GM23338 (cell line): ENCODE results near the gene SULT1B1. TPM values are rescaled to one million over a fixed set of nuclear protein-coding genes. Genes with fewer than 3 reads are reported as not detected.

Experiments
- ATAC-seq: fragments of 200-7000 bp; cut with Tn5 transposase; 3 replicates; pipeline ENCODE4 v1.9.1; 2020
- DNase-seq: peaks from one replicate; pipeline ENCODE4 v3.0.0-alpha.2; 2015; ENCODE audit warnings: low spot score
- H2AFZ ChIP-seq: fragments of 200-600 bp; sonication (generic); 2 replicates; pipeline ENCODE4 v1.8.0; 2016; ENCODE audit warnings: antibody characterized with exemption, mild to moderate bottlenecking, moderate library complexity
- H3F3A ChIP-seq: fragments of 200-600 bp; sonication (generic); replicated peaks from 2 replicates; pipeline ENCODE4 v1.8.0; 2017; ENCODE audit warnings: antibody characterized with exemption, mixed run types, low read depth
- H3K27ac ChIP-seq: fragments of 200-600 bp; sonication (generic); 2 replicates; pipeline ENCODE4 v1.6.1; 2016; ENCODE audit warnings: low read depth
- H3K27me3 ChIP-seq: fragments of 200-600 bp; sonication (generic); 2 replicates; pipeline ENCODE4 v1.8.0; 2016; ENCODE audit warnings: mild to moderate bottlenecking, mixed run types, moderate library complexity; ENCODE audit not compliant: insufficient read depth
- H3K36me3 ChIP-seq: fragments of 200-600 bp; sonication (generic); 2 replicates; pipeline ENCODE4 v1.8.0; 2016; ENCODE audit warnings: mild to moderate bottlenecking; ENCODE audit not compliant: insufficient read depth
- H3K4me1 ChIP-seq: fragments of 200-600 bp; sonication (generic); 2 replicates; pipeline ENCODE4 v1.8.0; 2016; ENCODE audit warnings: mild to moderate bottlenecking, moderate library complexity; ENCODE audit not compliant: insufficient read depth
- H3K4me2 ChIP-seq: fragments of 200-600 bp; sonication (generic); 2 replicates; pipeline ENCODE4 v1.7.1; 2017; ENCODE audit warnings: mixed run types
- H3K4me3 ChIP-seq: fragments of 200-600 bp; sonication (generic); 2 replicates; pipeline ENCODE4 v1.6.1; 2016; ENCODE audit warnings: mixed run types
- H3K79me2 ChIP-seq: fragments of 200-600 bp; sonication (generic); replicated peaks from 2 replicates; pipeline ENCODE4 v1.8.0; 2017; ENCODE audit warnings: mild to moderate bottlenecking; ENCODE audit not compliant: insufficient read depth
- H3K9me2 ChIP-seq: fragments of 200-600 bp; sonication (generic); 2 replicates; pipeline ENCODE4 v1.8.0; 2017; ENCODE audit not compliant: insufficient read depth
- H4K20me1 ChIP-seq: fragments of 200-600 bp; sonication (generic); replicated peaks from 2 replicates; pipeline ENCODE4 v1.8.0; 2017; ENCODE audit warnings: mild to moderate bottlenecking; ENCODE audit not compliant: insufficient read depth
- H3K27ac Mint-ChIP-seq: 2 replicates; pipeline ENCODE4 v1.8.0; 2020; ENCODE audit warnings: inconsistent platforms, mild to moderate bottlenecking, moderate library complexity, mixed read lengths
- H3K27me3 Mint-ChIP-seq: 3 replicates; pipeline ENCODE4 v1.8.0; 2022; ENCODE audit warnings: low read depth, mild to moderate bottlenecking, moderate library complexity, mixed read lengths, inconsistent platforms; ENCODE audit not compliant: insufficient read depth, poor library complexity
- H3K36me3 Mint-ChIP-seq: 3 replicates; pipeline ENCODE4 v1.8.0; 2021; ENCODE audit warnings: low read depth, mild to moderate bottlenecking, inconsistent platforms, moderate library complexity, mixed read lengths
- H3K4me1 Mint-ChIP-seq: 3 replicates; pipeline ENCODE4 v1.8.0; 2020; ENCODE audit warnings: mild to moderate bottlenecking, inconsistent platforms, mixed read lengths
- H3K4me3 Mint-ChIP-seq: 3 replicates; pipeline ENCODE4 v1.8.0; 2021; ENCODE audit warnings: moderate library complexity, mild to moderate bottlenecking, inconsistent platforms, mixed read lengths
- H3K9me3 Mint-ChIP-seq: 3 replicates; pipeline ENCODE4 v1.8.0; 2020; ENCODE audit warnings: moderate library complexity, mild to moderate bottlenecking, inconsistent platforms, mixed read lengths
- EZH2 ChIP-seq: fragments of 200-600 bp; sonication (generic); IDR thresholded peaks from one replicate; pipeline ENCODE4 v1.8.0; 2017; ENCODE audit warnings: antibody characterized with exemption, mild to moderate bottlenecking, low read depth; ENCODE audit not compliant: unreplicated experiment
- EZH2phosphoT487 ChIP-seq: fragments of 200-600 bp; sonication (generic); IDR thresholded peaks from one replicate; pipeline ENCODE4 v1.8.1; 2018; ENCODE audit warnings: antibody characterized with exemption; ENCODE audit not compliant: unreplicated experiment
- JUNB ChIP-seq: IDR thresholded peaks from one replicate; pipeline ENCODE4 v1.6.1; 2016; ENCODE audit warnings: antibody characterized with exemption; ENCODE audit not compliant: unreplicated experiment
- NANOG ChIP-seq: IDR thresholded peaks from 2 replicates; pipeline ENCODE4 v1.6.1; 2016; ENCODE audit warnings: antibody characterized with exemption, borderline replicate concordance
- POLR2AphosphoS5 ChIP-seq: IDR thresholded peaks from 2 replicates; pipeline ENCODE4 v1.6.1; 2016; ENCODE audit warnings: antibody characterized with exemption, low read depth
- STAT1 ChIP-seq: IDR thresholded peaks from one replicate; pipeline ENCODE4 v1.6.1; 2016; ENCODE audit warnings: antibody characterized with exemption; ENCODE audit not compliant: unreplicated experiment
- ZNF114 ChIP-seq: fragments of 250-450 bp; sonication (Bioruptor Pico); IDR thresholded peaks from 2 replicates; pipeline ENCODE4 v1.5.0; 2020; ENCODE audit warnings: mild to moderate bottlenecking, moderate library complexity
- ZNF331 ChIP-seq: fragments of 250-450 bp; sonication (Bioruptor Pico); IDR thresholded peaks from 2 replicates; pipeline ENCODE4 v1.5.0; 2020; ENCODE audit warnings: low read depth, mild to moderate bottlenecking, moderate library complexity
- polyA plus RNA-seq: library from polyadenylated mRNA; unstranded; fragments of >200 nt; fragmentation: Nextera tagmentation; extraction: Ambion mirVana; gene quantifications from 2 replicates; pipeline ENCODE4 v1.2.1, GENCODE V29; 2016
- total RNA-seq: library from RNA; depleted of rRNA; stranded (reverse); fragments of >200 nt; shearing (Covaris generic); gene quantifications from 2 replicates; pipeline ENCODE4 v1.2.3, GENCODE V29; 2014
- TF ChIP-seq, protein P1 (sequence below): fragments of 250-450 bp; sonication (Bioruptor Pico); IDR thresholded peaks from 2 replicates; pipeline ENCODE4 v1.5.0; 2020; ENCODE audit warnings: mild to moderate bottlenecking, moderate library complexity

Gene SULT1B1
- total and polyA plus RNA-seq, 2 experiments from 2014 or later, result not detected

DNA sequence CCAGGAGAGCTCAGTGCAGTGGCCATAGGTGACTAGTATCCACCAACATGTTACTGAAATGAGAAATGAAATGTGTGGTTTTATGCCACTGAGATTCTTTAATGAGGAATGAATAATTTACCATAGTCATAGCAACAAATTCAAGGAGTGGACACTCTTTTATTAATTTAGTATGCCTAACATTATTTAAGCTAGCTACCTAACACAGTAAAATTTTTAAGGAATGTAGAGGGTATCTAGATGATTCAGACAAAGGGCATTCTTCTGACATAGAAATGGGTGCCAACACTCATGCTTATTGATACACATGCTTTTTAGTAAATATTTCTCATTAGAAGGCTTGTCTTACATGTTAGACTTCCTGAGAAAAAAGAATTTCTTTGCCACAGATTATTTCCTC lies 33.3 kb upstream of the SULT1B1 start:
- Histone ChIP-seq H3K79me2 (no peaks in the 10 kb centered on the region), H3K4me1 (no peaks in the 10 kb centered on the region)

DNA sequence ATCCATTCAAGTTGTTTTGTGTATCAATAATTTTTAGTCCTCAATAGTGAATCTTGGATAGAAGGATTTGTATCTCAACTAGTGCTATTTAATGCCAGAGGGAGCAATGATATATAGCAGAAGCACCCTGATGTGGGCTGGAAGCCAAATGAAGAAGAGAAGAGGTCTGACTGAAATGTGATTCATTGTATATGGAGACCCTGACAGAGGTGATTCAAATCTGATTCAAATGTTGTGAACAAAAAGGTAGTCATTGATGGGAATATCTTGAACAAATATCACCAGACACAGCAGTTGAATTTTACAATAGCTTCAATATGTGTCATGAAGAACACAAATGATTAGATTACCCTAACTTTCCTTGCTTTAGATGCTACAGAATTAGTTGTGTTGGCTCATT lies 27.5 kb upstream of the SULT1B1 start:
- no peak overlapping the region for H3K27ac ChIP-seq
- no peaks in the 10 kb centered on the region for H3K36me3 ChIP-seq
- H4K20me1 ChIP-seq, result no peaks in the 10 kb centered on the region
- Mint-ChIP-seq H3K4me1 (no peaks in the 10 kb centered on the region), H3K27me3 (no peaks in the 10 kb centered on the region), H3K4me3 (no peak overlapping the region), H3K36me3 (no peaks in the 10 kb centered on the region), H3K9me3 (peaks cover 4% of the 10 kb centered on the region; the same call in 2 of the 3 replicates), H3K27ac (no peak overlapping the region)
- no peak overlapping the region for H3K4me3 ChIP-seq
- ATAC-seq, result no peak
- H3K4me2 ChIP-seq, result no peak overlapping the region
- no peaks in the 10 kb centered on the region for H3F3A ChIP-seq
- no peaks in the 10 kb centered on the region for H3K4me1 ChIP-seq
- TF ChIP-seq STAT1, result no peak
- no peak for TF ChIP-seq ZNF331 (CRISPR knock-in tag)
- TF ChIP-seq, protein P1, sequence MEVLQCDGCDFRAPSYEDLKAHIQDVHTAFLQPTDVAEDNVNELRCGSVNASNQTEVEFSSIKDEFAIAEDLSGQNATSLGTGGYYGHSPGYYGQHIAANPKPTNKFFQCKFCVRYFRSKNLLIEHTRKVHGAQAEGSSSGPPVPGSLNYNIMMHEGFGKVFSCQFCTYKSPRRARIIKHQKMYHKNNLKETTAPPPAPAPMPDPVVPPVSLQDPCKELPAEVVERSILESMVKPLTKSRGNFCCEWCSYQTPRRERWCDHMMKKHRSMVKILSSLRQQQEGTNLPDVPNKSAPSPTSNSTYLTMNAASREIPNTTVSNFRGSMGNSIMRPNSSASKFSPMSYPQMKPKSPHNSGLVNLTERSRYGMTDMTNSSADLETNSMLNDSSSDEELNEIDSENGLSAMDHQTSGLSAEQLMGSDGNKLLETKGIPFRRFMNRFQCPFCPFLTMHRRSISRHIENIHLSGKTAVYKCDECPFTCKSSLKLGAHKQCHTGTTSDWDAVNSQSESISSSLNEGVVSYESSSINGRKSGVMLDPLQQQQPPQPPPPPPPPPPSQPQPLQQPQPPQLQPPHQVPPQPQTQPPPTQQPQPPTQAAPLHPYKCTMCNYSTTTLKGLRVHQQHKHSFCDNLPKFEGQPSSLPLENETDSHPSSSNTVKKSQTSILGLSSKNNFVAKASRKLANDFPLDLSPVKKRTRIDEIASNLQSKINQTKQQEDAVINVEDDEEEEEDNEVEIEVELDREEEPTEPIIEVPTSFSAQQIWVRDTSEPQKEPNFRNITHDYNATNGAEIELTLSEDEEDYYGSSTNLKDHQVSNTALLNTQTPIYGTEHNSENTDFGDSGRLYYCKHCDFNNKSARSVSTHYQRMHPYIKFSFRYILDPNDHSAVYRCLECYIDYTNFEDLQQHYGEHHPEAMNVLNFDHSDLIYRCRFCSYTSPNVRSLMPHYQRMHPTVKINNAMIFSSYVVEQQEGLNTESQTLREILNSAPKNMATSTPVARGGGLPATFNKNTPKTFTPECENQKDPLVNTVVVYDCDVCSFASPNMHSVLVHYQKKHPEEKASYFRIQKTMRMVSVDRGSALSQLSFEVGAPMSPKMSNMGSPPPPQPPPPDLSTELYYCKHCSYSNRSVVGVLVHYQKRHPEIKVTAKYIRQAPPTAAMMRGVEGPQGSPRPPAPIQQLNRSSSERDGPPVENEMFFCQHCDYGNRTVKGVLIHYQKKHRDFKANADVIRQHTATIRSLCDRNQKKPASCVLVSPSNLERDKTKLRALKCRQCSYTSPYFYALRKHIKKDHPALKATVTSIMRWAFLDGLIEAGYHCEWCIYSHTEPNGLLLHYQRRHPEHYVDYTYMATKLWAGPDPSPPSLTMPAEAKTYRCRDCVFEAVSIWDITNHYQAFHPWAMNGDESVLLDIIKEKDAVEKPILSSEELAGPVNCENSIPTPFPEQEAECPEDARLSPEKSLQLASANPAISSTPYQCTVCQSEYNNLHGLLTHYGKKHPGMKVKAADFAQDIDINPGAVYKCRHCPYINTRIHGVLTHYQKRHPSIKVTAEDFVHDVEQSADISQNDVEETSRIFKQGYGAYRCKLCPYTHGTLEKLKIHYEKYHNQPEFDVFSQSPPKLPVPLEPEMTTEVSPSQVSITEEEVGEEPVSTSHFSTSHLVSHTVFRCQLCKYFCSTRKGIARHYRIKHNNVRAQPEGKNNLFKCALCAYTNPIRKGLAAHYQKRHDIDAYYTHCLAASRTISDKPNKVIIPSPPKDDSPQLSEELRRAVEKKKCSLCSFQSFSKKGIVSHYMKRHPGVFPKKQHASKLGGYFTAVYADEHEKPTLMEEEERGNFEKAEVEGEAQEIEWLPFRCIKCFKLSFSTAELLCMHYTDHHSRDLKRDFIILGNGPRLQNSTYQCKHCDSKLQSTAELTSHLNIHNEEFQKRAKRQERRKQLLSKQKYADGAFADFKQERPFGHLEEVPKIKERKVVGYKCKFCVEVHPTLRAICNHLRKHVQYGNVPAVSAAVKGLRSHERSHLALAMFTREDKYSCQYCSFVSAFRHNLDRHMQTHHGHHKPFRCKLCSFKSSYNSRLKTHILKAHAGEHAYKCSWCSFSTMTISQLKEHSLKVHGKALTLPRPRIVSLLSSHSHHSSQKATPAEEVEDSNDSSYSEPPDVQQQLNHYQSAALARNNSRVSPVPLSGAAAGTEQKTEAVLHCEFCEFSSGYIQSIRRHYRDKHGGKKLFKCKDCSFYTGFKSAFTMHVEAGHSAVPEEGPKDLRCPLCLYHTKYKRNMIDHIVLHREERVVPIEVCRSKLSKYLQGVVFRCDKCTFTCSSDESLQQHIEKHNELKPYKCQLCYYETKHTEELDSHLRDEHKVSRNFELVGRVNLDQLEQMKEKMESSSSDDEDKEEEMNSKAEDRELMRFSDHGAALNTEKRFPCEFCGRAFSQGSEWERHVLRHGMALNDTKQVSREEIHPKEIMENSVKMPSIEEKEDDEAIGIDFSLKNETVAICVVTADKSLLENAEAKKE (CRISPR knock-in tag), result no peak
- no peak for TF ChIP-seq EZH2phosphoT487
- no peak for TF ChIP-seq EZH2
- no peak for TF ChIP-seq ZNF114 (CRISPR knock-in tag)
- no peak for TF ChIP-seq POLR2AphosphoS5
- TF ChIP-seq JUNB, result no peak
- no peaks in the 10 kb centered on the region for H3K79me2 ChIP-seq
- H3K9me2 ChIP-seq, result no peaks in the 10 kb centered on the region; the same call in 1 of the 2 replicates
- no peak overlapping the region for H2AFZ ChIP-seq
- H3K27me3 ChIP-seq, result no peaks in the 10 kb centered on the region
- no peak for DNase-seq

More for the DNA sequence above, 33.3 kb upstream of the SULT1B1 start:
- Mint-ChIP-seq H3K4me3 (no peak overlapping the region), H3K4me1 (no peaks in the 10 kb centered on the region), H3K9me3 (no peaks in the 10 kb centered on the region), H3K27ac (no peak overlapping the region), H3K36me3 (no peaks in the 10 kb centered on the region), H3K27me3 (no peaks in the 10 kb centered on the region)
- Histone ChIP-seq H3K4me3 (no peak overlapping the region), H4K20me1 (no peaks in the 10 kb centered on the region), H3K27me3 (no peaks in the 10 kb centered on the region), H3K27ac (no peak overlapping the region), H3K9me2 (no peaks in the 10 kb centered on the region), H2AFZ (no peak overlapping the region), H3K4me2 (no peak overlapping the region), H3F3A (no peaks in the 10 kb centered on the region), H3K36me3 (no peaks in the 10 kb centered on the region)
- no peak for TF ChIP-seq NANOG
- DNase-seq (no peak), ATAC-seq (no peak)
